ENCODE measurements around the gene WSCD2. TPM values are rescaled to one million over a fixed set of nuclear protein-coding genes. Genes with fewer than 3 reads are reported as not detected.

The WSCD2 gene
- polyA plus RNA-seq, 1 of the 3 experiments (the other 2 are of a cell fraction) = 0.03 TPM

DNA sequence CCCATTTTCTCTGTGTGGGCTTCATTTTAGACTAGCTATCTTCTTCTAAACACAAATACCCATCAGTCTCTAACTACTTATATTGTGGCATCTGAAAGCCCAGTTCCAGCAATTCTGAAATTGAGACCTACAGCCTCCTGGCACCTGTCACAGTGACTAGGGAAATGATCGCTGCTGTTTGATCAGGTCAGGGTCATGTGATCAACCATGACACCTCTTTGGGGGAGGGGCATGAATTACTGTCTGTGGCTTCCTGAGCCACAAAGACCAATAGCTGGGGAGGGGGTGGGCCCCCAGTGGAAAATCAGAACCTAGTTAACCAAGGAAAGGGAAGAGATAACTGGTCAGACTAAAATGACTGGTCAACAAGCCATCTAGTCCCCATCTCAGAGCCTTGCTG lies 14.1 kb downstream of the WSCD2 start:
- Histone ChIP-seq H4K20me1 (ENCODE audit: insufficient read depth) (no peaks in the 10 kb centered on the region), H3F3A (replicated peaks; ENCODE audit: insufficient read depth) (no peaks in the 10 kb centered on the region), H3K9me2 (no peaks in the 10 kb centered on the region), H2AFZ (ENCODE audit: low read depth) (no peak overlapping the region), H3K4me2 (no peak overlapping the region), H3K4me3 (ENCODE audit: low read depth in 2 of 2, low read length in 1 of 2) (no peak overlapping the region), H3K4me1 (ENCODE audit: control insufficient read depth in 1 of 2, insufficient read depth in 2 of 2, low read depth in 1 of 2, low read length in 1 of 2) (peaks cover 0 to 15% of the 10 kb centered on the region in 2 experiments; a peak in 2 of 4 replicates), H3K9me3 (no peaks in the 10 kb centered on the region), H3K36me3 (replicated peaks in 1 of 2; ENCODE audit: control insufficient read depth in 1 of 2, insufficient read depth in 2 of 2, low read length in 1 of 2) (no peaks in the 10 kb centered on the region), H3K27me3 (ENCODE audit: insufficient read depth) (no peaks in the 10 kb centered on the region), H3K27ac (ENCODE audit: low read depth in 2 of 2, low read length in 1 of 2) (no peak overlapping the region), H3K9ac (no peak overlapping the region), H3K79me2 (ENCODE audit: insufficient read depth) (no peaks in the 10 kb centered on the region)
- TF ChIP-seq SMC3 (IDR thresholded peaks at IDR 0.05; ENCODE audit: low read depth, low read length) (no peak), SIN3A (IDR thresholded peaks at IDR 0.05; ENCODE audit: borderline replicate concordance, low read depth, low read length) (no peak)
- WGBS (ENCODE audit: low lambda C conversion rate) = 40% methylated on average over 1 of the region's 1 CpG
- CTCF ChIA-PET = interaction anchor here (1.0 to 3.1 kb wide), 4 partner anchors 9 to 153 kb away, joined by 3 to 16 read pairs (median 6); partner anchors contain the start of gene WSCD2
- DNase-seq = no peak
- POLR2A ChIA-PET = no interaction called here

GRCh38 chr12:108144080-108144479 lies 15.0 kb downstream of the WSCD2 start:
- no peak for DNase-seq
- CTCF ChIA-PET = interaction anchor here (0.8 to 3.1 kb wide), 5 partner anchors 15 to 151 kb away, joined by 3 to 16 read pairs (median 4); partner anchors contain the start of gene WSCD2
- H3K36me3 ChIP-seq (replicated peaks in 1 of 2; ENCODE audit: control insufficient read depth in 1 of 2, insufficient read depth in 2 of 2, low read length in 1 of 2) = no peaks in the 10 kb centered on the region

More at GRCh38 chr12:108144080-108144479, 15.0 kb downstream of the WSCD2 start:
- no peaks in the 10 kb centered on the region for H3K27me3 ChIP-seq (ENCODE audit: insufficient read depth)
- no peak overlapping the region for H2AFZ ChIP-seq (ENCODE audit: low read depth)
- POLR2A ChIA-PET = interaction anchor here (0.6 kb wide), 1 partner anchor 306 kb away, joined by 3 read pairs; no protein-coding TSS in a partner anchor
- peaks cover 0 to 15% of the 10 kb centered on the region in 2 experiments; a peak in 2 of 4 replicates for H3K4me1 ChIP-seq (ENCODE audit: control insufficient read depth in 1 of 2, insufficient read depth in 2 of 2, low read depth in 1 of 2, low read length in 1 of 2)
- H3K9me2 ChIP-seq = no peaks in the 10 kb centered on the region
- no peaks in the 10 kb centered on the region for H3K9me3 ChIP-seq
- 39% methylated on average over 7 of the region's 8 CpGs for WGBS (ENCODE audit: low lambda C conversion rate)
- no peak overlapping the region for H3K4me3 ChIP-seq (ENCODE audit: low read depth in 2 of 2, low read length in 1 of 2)
- no peak overlapping the region for H3K27ac ChIP-seq (ENCODE audit: low read depth in 2 of 2, low read length in 1 of 2)
- H4K20me1 ChIP-seq (ENCODE audit: insufficient read depth) = no peaks in the 10 kb centered on the region
- H3K9ac ChIP-seq = no peak overlapping the region
- no peaks in the 10 kb centered on the region for H3F3A ChIP-seq (replicated peaks; ENCODE audit: insufficient read depth)
- H3K79me2 ChIP-seq (ENCODE audit: insufficient read depth) = no peaks in the 10 kb centered on the region
- no peak overlapping the region for H3K4me2 ChIP-seq
- TF ChIP-seq MXI1 (IDR thresholded peaks at IDR 0.05; ENCODE audit: low read depth, low read length) (no peak), REST (IDR thresholded peaks at IDR 0.05; ENCODE audit: low read depth, low read length) (no peak), CHD2 (IDR thresholded peaks at IDR 0.05; ENCODE audit: low read length, partially characterized antibody) (no peak), GABPA (IDR thresholded peaks at IDR 0.05; ENCODE audit: low read depth) (no peak), JUND (IDR thresholded peaks at IDR 0.05) (no peak), FOXJ3 (CRISPR knock-in tag; IDR thresholded peaks at IDR 0.05) (no peak)

All from SK-N-SH (cell line).